Esophagus squamous epithelium (tissue), 4 donors: Measurements from ENCODE around the gene CLCF1.

ENCODE experiments used
- CTCF ChIP-seq, 6 experiments: fragments of 450-650 bp in 4 of 6; fragments of 200-600 bp in 2 of 6; sonication (generic) in 2 of 6; IDR thresholded peaks; one replicate each; pipeline ENCODE4 v1.5.1; 2016 to 2019; ENCODE audit warnings: antibody characterized with exemption in 6 of 6, mild to moderate bottlenecking in 4 of 6, moderate library complexity in 4 of 6
- POLR2A ChIP-seq, 4 donors: fragments of 450-650 bp; IDR thresholded peaks; one replicate each; pipeline ENCODE4 v1.6.1; 2017; ENCODE audit warnings: antibody characterized with exemption in 4 of 4, mild to moderate bottlenecking in 4 of 4, moderate library complexity in 3 of 4

DNA sequence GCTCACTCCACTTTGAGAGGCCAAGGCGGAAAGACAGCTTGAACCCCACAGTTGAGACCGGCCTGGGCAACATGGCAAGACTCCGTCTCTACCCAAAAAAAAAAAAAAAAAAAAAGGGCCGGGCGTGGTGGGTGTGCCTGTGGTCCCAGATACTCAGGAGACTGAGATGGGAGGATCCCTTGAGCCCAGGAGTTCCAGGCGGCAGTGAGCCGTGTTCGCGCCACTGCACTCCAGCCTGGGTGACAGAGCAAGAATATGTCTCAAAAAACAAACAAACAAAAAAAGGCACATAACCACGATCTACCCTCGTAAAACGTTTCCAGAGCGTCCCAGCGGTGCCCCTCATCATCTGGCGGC, 17.5 kb upstream of the CLCF1 start:
- TF ChIP-seq POLR2A (IDR thresholded peaks at IDR 0.05): no peak
- no peak for TF ChIP-seq CTCF (IDR thresholded peaks at IDR 0.05)
